Activated B cell treated with CpG ODN at 0.5 μM for 24 hours (primary cell): ENCODE measurements around the gene MLLT10. TPM values are rescaled to one million over a fixed set of nuclear protein-coding genes. Genes with fewer than 3 reads are reported as not detected.

ENCODE experiments used
- ATAC-seq: fragments of 200-7000 bp; cut with Tn5 transposase; one replicate; pipeline ENCODE4 v1.10.0; 2021; ENCODE audit warnings: low read depth, mild to moderate bottlenecking, moderate library complexity
- CTCF ChIA-PET: fragments of 350-600 bp; sonication (Branson Sonifier 250); formaldehyde crosslinking; loops from one replicate; lab custom pipeline; 2021; ENCODE audit warnings: antibody characterized with exemption; lab: Charles Lee
- POLR2A ChIA-PET: fragments of 350-600 bp; sonication (Branson Sonifier 250); formaldehyde crosslinking; loops from one replicate; lab custom pipeline; 2021; ENCODE audit warnings: antibody characterized with exemption; lab: Charles Lee
- DNase-seq: peaks from one replicate; pipeline ENCODE4 v3.0.0; 2022
- H3K27ac Mint-ChIP-seq: one replicate; pipeline ENCODE4 v1.8.0; 2020; ENCODE audit warnings: mixed read lengths
- H3K27me3 Mint-ChIP-seq: one replicate; pipeline ENCODE4 v1.8.0; 2021; ENCODE audit warnings: mixed read lengths
- H3K36me3 Mint-ChIP-seq: one replicate; pipeline ENCODE4 v1.8.0; 2021; ENCODE audit warnings: low read depth, mixed read lengths
- H3K4me1 Mint-ChIP-seq: one replicate; pipeline ENCODE4 v1.8.0; 2021; ENCODE audit warnings: mixed read lengths
- H3K4me3 Mint-ChIP-seq: one replicate; pipeline ENCODE4 v1.8.0; 2020; ENCODE audit warnings: mild to moderate bottlenecking, mixed read lengths
- H3K9me3 Mint-ChIP-seq: one replicate; pipeline ENCODE4 v1.8.0; 2020; ENCODE audit warnings: mixed read lengths
- intact Hi-C: fragments of 100-400 bp; cut with micrococcal nuclease; formaldehyde crosslinking; loops from one replicate; pipeline ENCODE4 v1.15.1; 2024
- total RNA-seq: library from RNA; stranded (reverse); gene quantifications from 2 replicates; pipeline ENCODE4 v1.2.3, GENCODE V29; 2022
- TF ChIP-seq, protein P1 (sequence below): fragments of 200-600 bp; IDR thresholded peaks from one replicate; pipeline ENCODE4 v1.8.0; 2022; ENCODE audit warnings: antibody characterized with exemption, mild to moderate bottlenecking

MLLT10 gene
- total RNA-seq, 1 donor from 2014 or later: 48.7 TPM

GRCh38 chr10:21510241-21511094 lies 23.6 kb upstream of the MLLT10 start:
- no peak for DNase-seq
- Mint-ChIP-seq H3K36me3 (no peaks in the 10 kb centered on the region), H3K27ac (no peak overlapping the region), H3K4me3 (no peak overlapping the region), H3K27me3 (peaks cover 52% of the 10 kb centered on the region), H3K9me3 (no peaks in the 10 kb centered on the region), H3K4me1 (peaks cover 2% of the 10 kb centered on the region)
- ChIA-PET POLR2A (no interaction called here), CTCF (interaction anchor here (0.6 to 1.0 kb wide), 2 partner anchors 14 to 1135 kb away, joined by 3 read pairs; no protein-coding TSS in a partner anchor)
- ATAC-seq: no peak
- intact Hi-C loops: no loop called here
- TF ChIP-seq, protein P1, sequence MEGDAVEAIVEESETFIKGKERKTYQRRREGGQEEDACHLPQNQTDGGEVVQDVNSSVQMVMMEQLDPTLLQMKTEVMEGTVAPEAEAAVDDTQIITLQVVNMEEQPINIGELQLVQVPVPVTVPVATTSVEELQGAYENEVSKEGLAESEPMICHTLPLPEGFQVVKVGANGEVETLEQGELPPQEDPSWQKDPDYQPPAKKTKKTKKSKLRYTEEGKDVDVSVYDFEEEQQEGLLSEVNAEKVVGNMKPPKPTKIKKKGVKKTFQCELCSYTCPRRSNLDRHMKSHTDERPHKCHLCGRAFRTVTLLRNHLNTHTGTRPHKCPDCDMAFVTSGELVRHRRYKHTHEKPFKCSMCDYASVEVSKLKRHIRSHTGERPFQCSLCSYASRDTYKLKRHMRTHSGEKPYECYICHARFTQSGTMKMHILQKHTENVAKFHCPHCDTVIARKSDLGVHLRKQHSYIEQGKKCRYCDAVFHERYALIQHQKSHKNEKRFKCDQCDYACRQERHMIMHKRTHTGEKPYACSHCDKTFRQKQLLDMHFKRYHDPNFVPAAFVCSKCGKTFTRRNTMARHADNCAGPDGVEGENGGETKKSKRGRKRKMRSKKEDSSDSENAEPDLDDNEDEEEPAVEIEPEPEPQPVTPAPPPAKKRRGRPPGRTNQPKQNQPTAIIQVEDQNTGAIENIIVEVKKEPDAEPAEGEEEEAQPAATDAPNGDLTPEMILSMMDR: no peak

DNA sequence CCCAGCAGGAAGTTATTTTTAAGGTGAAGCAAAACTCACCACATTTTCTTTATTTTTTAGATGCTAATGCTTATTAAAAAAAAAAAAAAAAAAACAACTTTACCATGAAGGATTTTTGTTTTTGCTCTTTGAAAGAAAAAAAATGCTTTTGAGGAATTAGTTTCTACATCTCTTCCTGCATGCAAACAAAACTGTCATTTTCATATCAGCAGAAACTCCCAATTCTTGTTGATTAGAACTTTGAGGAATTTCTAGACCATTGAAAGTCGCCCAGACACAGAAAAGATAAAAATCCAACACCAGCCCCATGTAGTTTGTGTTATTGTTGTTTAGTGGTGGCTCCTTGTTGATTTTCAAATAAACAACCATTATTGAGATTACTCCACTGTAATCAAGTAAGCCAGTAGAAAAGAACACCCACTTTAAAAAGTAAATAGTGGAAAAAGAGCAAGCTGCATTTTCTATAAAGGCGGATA lies 22.9 kb upstream of the MLLT10 start:
- peaks cover 55% of the 10 kb centered on the region for H3K27me3 Mint-ChIP-seq
- CTCF ChIA-PET: interaction anchor here (0.6 to 1.0 kb wide), 2 partner anchors 14 to 1134 kb away, joined by 3 read pairs; no protein-coding TSS in a partner anchor
- no peaks in the 10 kb centered on the region for H3K36me3 Mint-ChIP-seq
- H3K4me3 Mint-ChIP-seq: no peak overlapping the region
- intact Hi-C loops: no loop called here
- POLR2A ChIA-PET: no interaction called here
- no peak overlapping the region for H3K27ac Mint-ChIP-seq
- TF ChIP-seq, protein P1: no peak
- DNase-seq (no peak), ATAC-seq (no peak)
- peaks cover 7% of the 10 kb centered on the region for H3K4me1 Mint-ChIP-seq
- no peaks in the 10 kb centered on the region for H3K9me3 Mint-ChIP-seq

DNA sequence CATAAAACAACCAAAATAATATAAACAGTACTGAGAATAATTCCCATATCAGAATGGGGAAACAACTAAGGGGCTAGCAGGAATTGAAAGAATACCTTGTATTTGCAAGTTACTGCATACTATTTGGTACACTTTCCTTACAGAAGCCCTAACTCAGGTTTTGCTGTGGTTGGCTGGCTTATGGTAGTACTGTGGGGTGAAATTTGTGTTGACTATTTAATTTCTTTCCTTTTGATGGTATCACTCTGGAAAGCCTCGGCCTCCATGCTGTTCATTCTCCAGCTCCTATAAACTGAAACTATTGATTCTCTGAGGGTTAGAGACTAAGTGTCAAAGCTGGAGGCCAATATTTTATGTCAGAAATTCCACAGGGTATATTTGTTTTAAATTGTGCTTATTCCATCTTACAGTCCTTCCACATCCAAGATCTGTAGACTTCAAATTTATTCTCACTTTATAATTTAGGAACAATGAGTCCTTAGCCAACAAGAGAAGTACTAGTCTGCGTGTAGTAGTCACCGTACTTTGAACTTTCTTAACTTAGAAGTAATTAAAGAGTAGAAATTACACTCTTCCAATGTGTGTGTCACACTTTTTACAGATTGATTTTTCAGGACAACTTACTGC lies 22.0 kb upstream of the MLLT10 start:
- ChIA-PET POLR2A (interaction anchor here (0.6 kb wide), 1 partner anchor 15 kb away, joined by 3 read pairs; no protein-coding TSS in a partner anchor), CTCF (no interaction called here)
- no peak overlapping the region for H3K27ac Mint-ChIP-seq
- no peaks in the 10 kb centered on the region for H3K9me3 Mint-ChIP-seq
- DNase-seq: no peak
- no peaks in the 10 kb centered on the region for H3K36me3 Mint-ChIP-seq
- H3K27me3 Mint-ChIP-seq: peaks cover 55% of the 10 kb centered on the region
- peaks cover 11% of the 10 kb centered on the region for H3K4me1 Mint-ChIP-seq
- intact Hi-C loops: no loop called here
- no peak overlapping the region for H3K4me3 Mint-ChIP-seq
- ATAC-seq: no peak
- TF ChIP-seq, protein P1: no peak

DNA sequence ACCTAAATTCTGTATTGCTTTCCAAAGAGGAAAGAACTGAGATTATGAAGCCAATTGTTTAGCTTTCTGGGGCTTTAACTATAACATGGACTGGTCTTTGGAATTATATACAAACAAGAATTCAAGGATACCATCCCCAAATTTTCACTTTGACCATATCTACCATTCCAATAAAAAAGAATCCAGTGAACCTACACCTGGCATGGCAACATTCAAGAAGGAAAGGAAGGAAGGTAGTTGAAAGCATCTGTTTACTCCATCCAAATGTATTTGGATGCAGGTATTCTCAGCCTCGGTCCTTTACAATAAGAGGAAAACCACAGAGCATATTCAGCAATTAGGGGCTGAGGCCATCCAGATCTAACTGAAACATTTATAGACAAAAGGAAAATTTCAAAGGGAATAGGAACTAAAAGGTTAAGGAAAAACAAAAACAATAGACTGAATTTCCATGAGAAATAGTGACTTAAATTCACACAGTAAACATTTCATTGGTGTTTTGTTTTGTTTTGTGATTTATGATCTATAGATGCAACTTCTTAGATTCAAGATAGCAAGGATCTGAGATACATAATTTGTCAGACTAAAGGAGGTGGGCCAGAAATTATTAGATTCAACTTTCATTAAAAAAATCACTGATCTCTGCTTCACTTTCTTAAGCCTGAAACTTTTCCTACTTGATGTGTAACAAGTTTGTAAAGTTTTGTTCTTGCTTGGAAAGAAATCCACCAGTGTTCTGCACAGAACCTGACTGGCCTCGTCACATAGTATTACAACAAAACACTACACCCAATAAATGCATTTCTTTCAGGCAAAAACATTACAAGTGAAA lies 21.2 kb upstream of the MLLT10 start:
- peaks cover 54% of the 10 kb centered on the region for H3K27me3 Mint-ChIP-seq
- H3K36me3 Mint-ChIP-seq: no peaks in the 10 kb centered on the region
- DNase-seq: no peak
- peaks cover 15% of the 10 kb centered on the region for H3K4me1 Mint-ChIP-seq
- H3K4me3 Mint-ChIP-seq: no peak overlapping the region
- intact Hi-C loops: no loop called here
- ChIA-PET POLR2A (no interaction called here), CTCF (no interaction called here)
- H3K9me3 Mint-ChIP-seq: no peaks in the 10 kb centered on the region
- TF ChIP-seq, protein P1: no peak
- no peak for ATAC-seq
- H3K27ac Mint-ChIP-seq: no peak overlapping the region
